Neural cell (in vitro differentiated cells): ENCODE data around the gene CFAP61. TPM values are rescaled to one million over a fixed set of nuclear protein-coding genes. Genes with fewer than 3 reads are reported as not detected.

ENCODE experiments used
- H2AFZ ChIP-seq: fragments of 200-600, 300-800 bp; sonication (generic), shearing (Covaris generic); 2 replicates; pipeline ENCODE4 v1.6.0; 2014; ENCODE audit warnings: low read depth, mild to moderate bottlenecking, antibody characterized with exemption, low read length, moderate library complexity
- H3F3A ChIP-seq: fragments of 200-600 bp; shearing (Covaris generic); 2 replicates; pipeline ENCODE4 v1.6.1; 2016; ENCODE audit warnings: mild to moderate bottlenecking, moderate library complexity, mixed read lengths, antibody characterized with exemption, low read length; ENCODE audit not compliant: insufficient read depth, poor library complexity, severe bottlenecking
- H3K27ac ChIP-seq: fragments of 200-600, 300-800 bp; sonication (generic), shearing (Covaris generic); 2 replicates; pipeline ENCODE4 v1.5.1; 2014; ENCODE audit warnings: mild to moderate bottlenecking, low read length, moderate library complexity
- H3K27me3 ChIP-seq: fragments of 300-800, 200-600 bp; sonication (generic), shearing (Covaris generic); 2 replicates; pipeline ENCODE4 v1.6.0; 2014; ENCODE audit warnings: mild to moderate bottlenecking, low read depth, low read length, moderate library complexity; ENCODE audit not compliant: insufficient read depth
- H3K36me3 ChIP-seq: fragments of 300-800, 200-600 bp; sonication (generic), shearing (Covaris generic); 2 replicates; pipeline ENCODE4 v1.5.1; 2014; ENCODE audit warnings: mild to moderate bottlenecking, antibody characterized with exemption, low read length, moderate library complexity; ENCODE audit not compliant: insufficient read depth
- H3K4me2 ChIP-seq: fragments of 300-800, 200-600 bp; sonication (generic), shearing (Covaris generic); 2 replicates; pipeline ENCODE4 v1.6.0; 2014; ENCODE audit warnings: mild to moderate bottlenecking, low read length
- H3K4me3 ChIP-seq: fragments of 300-800, 200-600 bp; sonication (generic), shearing (Covaris generic); 2 replicates; pipeline ENCODE4 v1.5.1; 2014; ENCODE audit warnings: mild to moderate bottlenecking, low read length, moderate library complexity
- H3K79me2 ChIP-seq: fragments of 200-600 bp; shearing (Covaris generic); replicated peaks from 2 replicates; pipeline ENCODE4 v1.6.0; 2014; ENCODE audit warnings: mild to moderate bottlenecking, low read length, moderate library complexity; ENCODE audit not compliant: insufficient read depth
- H3K9ac ChIP-seq: fragments of 300-800, 200-600 bp; sonication (generic), shearing (Covaris generic); 2 replicates; pipeline ENCODE4 v1.6.1; 2016; ENCODE audit warnings: mild to moderate bottlenecking, low read length, mixed read lengths
- H3K9me2 ChIP-seq: fragments of 200-600 bp; shearing (Covaris generic); 2 replicates; pipeline ENCODE4 v1.6.1; 2016; ENCODE audit warnings: mild to moderate bottlenecking, low read length, mixed read lengths; ENCODE audit not compliant: insufficient read depth
- H3K9me3 ChIP-seq: fragments of 200-600, 300-800 bp; sonication (generic), shearing (Covaris generic); 2 replicates; pipeline ENCODE4 v1.6.1; 2016; ENCODE audit warnings: mild to moderate bottlenecking, mixed run types, low read length, moderate library complexity, mixed read lengths
- H4K20me1 ChIP-seq: fragments of 200-600 bp; shearing (Covaris generic); 2 replicates; pipeline ENCODE4 v1.6.1; 2016; ENCODE audit warnings: mild to moderate bottlenecking, mixed run types; ENCODE audit not compliant: insufficient read depth
- EP300 ChIP-seq: fragments of 450-650 bp; conservative IDR thresholded peaks from 2 replicates; pipeline ENCODE4 v1.6.1; 2014; ENCODE audit warnings: antibody characterized with exemption, mild to moderate bottlenecking, moderate library complexity; ENCODE audit not compliant: poor library complexity, severe bottlenecking
- EZH2 ChIP-seq: fragments of 200-600, 300-800 bp; shearing (Covaris generic), sonication (generic); IDR thresholded peaks from 2 replicates; pipeline ENCODE4 v1.6.1; 2014; ENCODE audit warnings: antibody characterized with exemption, low read length, borderline replicate concordance, mild to moderate bottlenecking; ENCODE audit not compliant: insufficient read depth, poor library complexity, severe bottlenecking
- MXI1 ChIP-seq: fragments of 450-650 bp; conservative IDR thresholded peaks from 2 replicates; pipeline ENCODE4 v1.6.1; 2014; ENCODE audit warnings: antibody characterized with exemption, mild to moderate bottlenecking; ENCODE audit not compliant: poor library complexity, severe bottlenecking
- POLR2AphosphoS5 ChIP-seq: IDR thresholded peaks from 2 replicates; pipeline ENCODE4 v1.6.1; 2012
- RAD21 ChIP-seq: fragments of 450-650 bp; conservative IDR thresholded peaks from 2 replicates; pipeline ENCODE4 v1.6.1; 2014; ENCODE audit warnings: antibody characterized with exemption, mild to moderate bottlenecking, moderate library complexity
- SMC3 ChIP-seq: fragments of 450-650 bp; conservative IDR thresholded peaks from 2 replicates; pipeline ENCODE4 v1.6.1; 2014; ENCODE audit warnings: antibody characterized with exemption, mild to moderate bottlenecking, moderate library complexity; ENCODE audit not compliant: poor library complexity
- TAF1 ChIP-seq: IDR thresholded peaks from 2 replicates; pipeline ENCODE4 v1.6.1; 2012; ENCODE audit warnings: low read depth
- polyA plus RNA-seq: library from polyadenylated mRNA; depleted of rRNA; stranded (reverse); fragments of >200 nt; gene quantifications from 2 replicates; pipeline ENCODE4 v1.2.3, GENCODE V29; 2014
- TF ChIP-seq, protein P1 (sequence below): IDR thresholded peaks from 2 replicates; pipeline ENCODE4 v1.6.1; 2012; ENCODE audit warnings: borderline replicate concordance
- TF ChIP-seq, protein P2 (sequence below): fragments of 450-650 bp; IDR thresholded peaks from 2 replicates; pipeline ENCODE4 v1.5.1; 2014; ENCODE audit warnings: antibody characterized with exemption, mild to moderate bottlenecking, moderate library complexity; ENCODE audit not compliant: poor library complexity, severe bottlenecking

The CFAP61 gene
- polyA plus RNA-seq, 1 donor from 2014 or later = 0.42 TPM

DNA sequence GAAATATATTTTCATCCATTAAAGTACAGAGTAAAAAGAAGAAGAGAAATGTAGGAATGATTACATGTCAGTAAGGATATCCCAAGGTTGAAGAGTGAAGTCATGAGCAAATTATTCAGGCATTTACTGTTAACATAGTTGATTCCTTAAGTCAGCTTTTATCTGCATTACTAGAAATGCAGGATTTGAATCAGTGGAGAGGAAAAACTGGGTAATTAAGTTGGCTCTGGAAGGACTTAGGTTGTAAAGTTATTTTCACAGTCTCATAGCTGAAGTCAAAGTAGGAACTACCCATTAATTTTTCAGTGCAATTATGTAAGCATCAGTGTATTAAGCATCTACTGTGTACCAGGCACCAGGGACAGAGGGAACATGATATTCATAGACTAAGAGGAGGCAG lies 27.4 kb upstream of the CFAP61 start:
- Histone ChIP-seq H3K27me3 (no peaks in the 10 kb centered on the region), H3F3A (no peaks in the 10 kb centered on the region), H3K9ac (no peak overlapping the region), H3K4me3 (no peak overlapping the region), H2AFZ (no peak overlapping the region), H3K79me2 (peaks cover 27% of the 10 kb centered on the region), H3K9me2 (no peaks in the 10 kb centered on the region), H3K9me3 (no peaks in the 10 kb centered on the region), H3K4me2 (no peak overlapping the region), H3K27ac (no peak overlapping the region), H3K36me3 (no peaks in the 10 kb centered on the region), H4K20me1 (no peaks in the 10 kb centered on the region)
- TF ChIP-seq EP300 (no peak), RAD21 (no peak), POLR2AphosphoS5 (no peak), SMC3 (no peak), EZH2 (no peak), MXI1 (no peak), TAF1 (no peak)
- TF ChIP-seq, protein P1, sequence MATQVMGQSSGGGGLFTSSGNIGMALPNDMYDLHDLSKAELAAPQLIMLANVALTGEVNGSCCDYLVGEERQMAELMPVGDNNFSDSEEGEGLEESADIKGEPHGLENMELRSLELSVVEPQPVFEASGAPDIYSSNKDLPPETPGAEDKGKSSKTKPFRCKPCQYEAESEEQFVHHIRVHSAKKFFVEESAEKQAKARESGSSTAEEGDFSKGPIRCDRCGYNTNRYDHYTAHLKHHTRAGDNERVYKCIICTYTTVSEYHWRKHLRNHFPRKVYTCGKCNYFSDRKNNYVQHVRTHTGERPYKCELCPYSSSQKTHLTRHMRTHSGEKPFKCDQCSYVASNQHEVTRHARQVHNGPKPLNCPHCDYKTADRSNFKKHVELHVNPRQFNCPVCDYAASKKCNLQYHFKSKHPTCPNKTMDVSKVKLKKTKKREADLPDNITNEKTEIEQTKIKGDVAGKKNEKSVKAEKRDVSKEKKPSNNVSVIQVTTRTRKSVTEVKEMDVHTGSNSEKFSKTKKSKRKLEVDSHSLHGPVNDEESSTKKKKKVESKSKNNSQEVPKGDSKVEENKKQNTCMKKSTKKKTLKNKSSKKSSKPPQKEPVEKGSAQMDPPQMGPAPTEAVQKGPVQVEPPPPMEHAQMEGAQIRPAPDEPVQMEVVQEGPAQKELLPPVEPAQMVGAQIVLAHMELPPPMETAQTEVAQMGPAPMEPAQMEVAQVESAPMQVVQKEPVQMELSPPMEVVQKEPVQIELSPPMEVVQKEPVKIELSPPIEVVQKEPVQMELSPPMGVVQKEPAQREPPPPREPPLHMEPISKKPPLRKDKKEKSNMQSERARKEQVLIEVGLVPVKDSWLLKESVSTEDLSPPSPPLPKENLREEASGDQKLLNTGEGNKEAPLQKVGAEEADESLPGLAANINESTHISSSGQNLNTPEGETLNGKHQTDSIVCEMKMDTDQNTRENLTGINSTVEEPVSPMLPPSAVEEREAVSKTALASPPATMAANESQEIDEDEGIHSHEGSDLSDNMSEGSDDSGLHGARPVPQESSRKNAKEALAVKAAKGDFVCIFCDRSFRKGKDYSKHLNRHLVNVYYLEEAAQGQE = no peak
- TF ChIP-seq, protein P2, sequence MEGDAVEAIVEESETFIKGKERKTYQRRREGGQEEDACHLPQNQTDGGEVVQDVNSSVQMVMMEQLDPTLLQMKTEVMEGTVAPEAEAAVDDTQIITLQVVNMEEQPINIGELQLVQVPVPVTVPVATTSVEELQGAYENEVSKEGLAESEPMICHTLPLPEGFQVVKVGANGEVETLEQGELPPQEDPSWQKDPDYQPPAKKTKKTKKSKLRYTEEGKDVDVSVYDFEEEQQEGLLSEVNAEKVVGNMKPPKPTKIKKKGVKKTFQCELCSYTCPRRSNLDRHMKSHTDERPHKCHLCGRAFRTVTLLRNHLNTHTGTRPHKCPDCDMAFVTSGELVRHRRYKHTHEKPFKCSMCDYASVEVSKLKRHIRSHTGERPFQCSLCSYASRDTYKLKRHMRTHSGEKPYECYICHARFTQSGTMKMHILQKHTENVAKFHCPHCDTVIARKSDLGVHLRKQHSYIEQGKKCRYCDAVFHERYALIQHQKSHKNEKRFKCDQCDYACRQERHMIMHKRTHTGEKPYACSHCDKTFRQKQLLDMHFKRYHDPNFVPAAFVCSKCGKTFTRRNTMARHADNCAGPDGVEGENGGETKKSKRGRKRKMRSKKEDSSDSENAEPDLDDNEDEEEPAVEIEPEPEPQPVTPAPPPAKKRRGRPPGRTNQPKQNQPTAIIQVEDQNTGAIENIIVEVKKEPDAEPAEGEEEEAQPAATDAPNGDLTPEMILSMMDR = no peak

DNA sequence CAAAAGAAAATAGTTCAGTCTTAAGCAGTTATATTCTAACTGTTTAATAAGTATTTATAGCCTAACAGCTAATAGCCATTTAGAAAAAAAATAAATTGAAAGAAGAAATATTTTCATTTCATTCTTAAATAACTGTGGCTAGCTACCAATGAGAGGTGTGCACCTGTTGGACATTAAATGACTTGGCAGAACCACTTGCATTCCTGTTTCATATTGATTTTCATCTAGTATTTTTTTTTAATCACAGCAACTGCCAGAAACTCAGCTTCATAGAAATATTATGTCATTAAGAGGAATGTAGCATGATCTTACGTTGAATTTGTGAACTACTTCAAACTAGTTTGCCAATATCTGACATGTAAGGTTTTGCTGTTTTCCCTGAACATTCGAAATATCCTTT lies 25.0 kb upstream of the CFAP61 start:
- no peaks in the 10 kb centered on the region for H4K20me1 ChIP-seq
- no peak overlapping the region for H3K27ac ChIP-seq
- H3F3A ChIP-seq = no peaks in the 10 kb centered on the region
- H2AFZ ChIP-seq = no peak overlapping the region
- H3K4me3 ChIP-seq = no peak overlapping the region
- no peak overlapping the region for H3K9ac ChIP-seq
- H3K36me3 ChIP-seq = no peaks in the 10 kb centered on the region
- H3K79me2 ChIP-seq = peaks cover 16% of the 10 kb centered on the region
- no peaks in the 10 kb centered on the region for H3K9me2 ChIP-seq
- no peak overlapping the region for H3K4me2 ChIP-seq
- TF ChIP-seq RAD21 (no peak), POLR2AphosphoS5 (no peak), MXI1 (no peak), EP300 (no peak), TAF1 (no peak), EZH2 (no peak), SMC3 (no peak)
- TF ChIP-seq, protein P1 = no peak
- TF ChIP-seq, protein P2 = no peak
- no peaks in the 10 kb centered on the region for H3K9me3 ChIP-seq
- no peaks in the 10 kb centered on the region for H3K27me3 ChIP-seq
